Smooth muscle cell (in vitro differentiated cells): ENCODE data around the gene SYNDIG1. TPM values are rescaled to one million over a fixed set of nuclear protein-coding genes. Genes with fewer than 3 reads are reported as not detected.

Experiments used
- DNase-seq: peaks from one replicate; lab custom pipeline; 2025; ENCODE audit not compliant: unreplicated experiment; lab: John Stamatoyannopoulos, UW
- H2AFZ ChIP-seq: fragments of 200-600 bp; sonication (generic); 2 replicates; pipeline ENCODE4 v1.6.0; 2016; ENCODE audit warnings: antibody characterized with exemption, low read depth, mild to moderate bottlenecking
- H3F3A ChIP-seq: fragments of 200-600 bp; sonication (generic); 2 replicates; pipeline ENCODE4 v1.6.0; 2017; ENCODE audit warnings: antibody characterized with exemption, low read depth
- H3K27ac ChIP-seq: fragments of 200-600 bp; sonication (generic); 2 replicates; pipeline ENCODE4 v1.5.1; 2016; ENCODE audit warnings: low read depth, mild to moderate bottlenecking
- H3K27me3 ChIP-seq: fragments of 200-600 bp; sonication (generic); 2 replicates; pipeline ENCODE4 v1.6.1; 2016; ENCODE audit warnings: low read depth, mild to moderate bottlenecking
- H3K36me3 ChIP-seq: fragments of 200-600 bp; sonication (generic); 2 replicates; pipeline ENCODE4 v1.5.1; 2016; ENCODE audit warnings: low read depth
- H3K4me1 ChIP-seq: fragments of 200-600 bp; sonication (generic); 2 replicates; pipeline ENCODE4 v1.5.1; 2016; ENCODE audit warnings: low read depth
- H3K4me2 ChIP-seq: fragments of 200-600 bp; sonication (generic); 2 replicates; pipeline ENCODE4 v1.6.0; 2016; ENCODE audit warnings: mild to moderate bottlenecking
- H3K4me3 ChIP-seq: fragments of 200-600 bp; sonication (generic); 2 replicates; pipeline ENCODE4 v1.5.1; 2016; ENCODE audit warnings: mild to moderate bottlenecking
- H3K79me2 ChIP-seq: fragments of 200-600 bp; sonication (generic); 2 replicates; pipeline ENCODE4 v1.6.0; 2016; ENCODE audit warnings: low read depth, mild to moderate bottlenecking
- H3K9ac ChIP-seq: fragments of 200-600 bp; sonication (generic); 2 replicates; pipeline ENCODE4 v1.6.0; 2016; ENCODE audit warnings: low read depth
- H3K9me3 ChIP-seq: fragments of 200-600 bp; sonication (generic); replicated peaks from 2 replicates; pipeline ENCODE4 v1.5.1; 2016; ENCODE audit warnings: low read depth
- H4K20me1 ChIP-seq: fragments of 200-600 bp; sonication (generic); 2 replicates; pipeline ENCODE4 v1.6.0; 2016; ENCODE audit warnings: low read depth
- CTCF ChIP-seq: fragments of 200-600 bp; sonication (generic); IDR thresholded peaks from 2 replicates; pipeline ENCODE4 v1.5.1; 2017; ENCODE audit warnings: borderline replicate concordance, mild to moderate bottlenecking, antibody characterized with exemption; ENCODE audit not compliant: insufficient read depth, poor library complexity, severe bottlenecking
- WGBS: methylation state at CpG from one replicate; pipeline ENCODE4 v1.1.7; 2016; ENCODE audit warnings: low lambda C conversion rate; 5-methylcytosine and 5-hydroxymethylcytosine counted together
- polyA plus RNA-seq: library from polyadenylated mRNA; unstranded; fragments of >200 nt; fragmentation: Nextera tagmentation; extraction: Ambion mirVana; gene quantifications from 2 replicates; pipeline ENCODE4 v1.2.1, GENCODE V29; 2016
- total RNA-seq: library from RNA; depleted of rRNA; stranded (reverse); fragments of >200 nt; gene quantifications from 2 replicates; pipeline ENCODE4 v1.2.3, GENCODE V29; 2014

Gene SYNDIG1
- total and polyA plus RNA-seq, 2 experiments from 2014 or later, result 1.8 to 2.2 TPM

- no peaks in the 10 kb centered on the region for H3K9me3 ChIP-seq
- H3F3A ChIP-seq, result peaks cover 14% of the 10 kb centered on the region
- H2AFZ ChIP-seq, result no peak overlapping the region
- no peaks in the 10 kb centered on the region for H3K79me2 ChIP-seq
- H3K9ac ChIP-seq, result no peak overlapping the region
- no peak for TF ChIP-seq CTCF
- no peak overlapping the region for H3K4me3 ChIP-seq
- 51% methylated on average over 4 of the region's 4 CpGs for WGBS
- H3K27ac ChIP-seq, result peak overlapping the region; percentile 74
- peak overlapping the region; percentile 1 for H3K4me2 ChIP-seq
- no peaks in the 10 kb centered on the region for H3K27me3 ChIP-seq
- H4K20me1 ChIP-seq, result no peaks in the 10 kb centered on the region
- no peak for DNase-seq
- no peaks in the 10 kb centered on the region for H3K36me3 ChIP-seq
- H3K4me1 ChIP-seq, result peaks cover 12% of the 10 kb centered on the region
Observed at GRCh38 chr20:24651976-24652345, 182.5 kb downstream of the SYNDIG1 start.

- H3K9ac ChIP-seq, result peak overlapping the region; percentile 45
- no peaks in the 10 kb centered on the region for H3K27me3 ChIP-seq
- no peaks in the 10 kb centered on the region for H3K9me3 ChIP-seq
- no peak overlapping the region for H3K4me3 ChIP-seq
- H3K27ac ChIP-seq, result peak overlapping the region; percentile 74
- no peak for TF ChIP-seq CTCF
- no peaks in the 10 kb centered on the region for H3K79me2 ChIP-seq
- peak overlapping the region; percentile 64 for H3K4me2 ChIP-seq
- H2AFZ ChIP-seq, result no peak overlapping the region
- DNase-seq, result no peak
- H3F3A ChIP-seq, result peaks cover 14% of the 10 kb centered on the region
- H3K4me1 ChIP-seq, result peaks cover 12% of the 10 kb centered on the region
- H4K20me1 ChIP-seq, result no peaks in the 10 kb centered on the region
- H3K36me3 ChIP-seq, result no peaks in the 10 kb centered on the region
- 9% methylated on average over 5 of the region's 5 CpGs for WGBS
Observed at GRCh38 chr20:24653306-24653705, 183.9 kb downstream of the SYNDIG1 start.

GRCh38 chr20:24654425-24654824, 185.0 kb downstream of the SYNDIG1 start:
- H3K4me1 ChIP-seq, result peaks cover 12% of the 10 kb centered on the region
- no peak for TF ChIP-seq CTCF
- no peaks in the 10 kb centered on the region for H3K36me3 ChIP-seq
- H3K4me3 ChIP-seq, result no peak overlapping the region
- peak overlapping the region; percentile 74 for H3K27ac ChIP-seq
- no peak overlapping the region for H2AFZ ChIP-seq
- H3F3A ChIP-seq, result peaks cover 14% of the 10 kb centered on the region
- H4K20me1 ChIP-seq, result no peaks in the 10 kb centered on the region
- H3K9ac ChIP-seq, result no peak overlapping the region
- DNase-seq, result no peak
- no peaks in the 10 kb centered on the region for H3K9me3 ChIP-seq
- no peaks in the 10 kb centered on the region for H3K27me3 ChIP-seq
- H3K4me2 ChIP-seq, result no peak overlapping the region
- H3K79me2 ChIP-seq, result no peaks in the 10 kb centered on the region
- WGBS, result 94% methylated on average over 1 of the region's 1 CpG

GRCh38 chr20:24656391-24656790, 187.0 kb downstream of the SYNDIG1 start:
- DNase-seq, result no peak
- whole genome bisulfite sequencing, result 89% methylated on average over 12 of the region's 12 CpGs
- Histone ChIP-seq H3F3A (peaks cover 8% of the 10 kb centered on the region), H3K9me3 (no peaks in the 10 kb centered on the region), H3K4me3 (no peak overlapping the region), H2AFZ (no peak overlapping the region), H3K79me2 (no peaks in the 10 kb centered on the region), H3K27ac (no peak overlapping the region), H3K36me3 (no peaks in the 10 kb centered on the region), H4K20me1 (no peaks in the 10 kb centered on the region), H3K9ac (no peak overlapping the region), H3K4me2 (no peak overlapping the region), H3K27me3 (no peaks in the 10 kb centered on the region), H3K4me1 (peaks cover 6% of the 10 kb centered on the region)
- TF ChIP-seq CTCF, result no peak
